OCI-M2 (cell line): ENCODE measurements around the gene SLC13A3.

ENCODE experiments used
- DNase-seq: peaks from one replicate; lab custom pipeline; 2025; ENCODE audit not compliant: unreplicated experiment; lab: John Stamatoyannopoulos, UW

Gene SLC13A3, protein sequence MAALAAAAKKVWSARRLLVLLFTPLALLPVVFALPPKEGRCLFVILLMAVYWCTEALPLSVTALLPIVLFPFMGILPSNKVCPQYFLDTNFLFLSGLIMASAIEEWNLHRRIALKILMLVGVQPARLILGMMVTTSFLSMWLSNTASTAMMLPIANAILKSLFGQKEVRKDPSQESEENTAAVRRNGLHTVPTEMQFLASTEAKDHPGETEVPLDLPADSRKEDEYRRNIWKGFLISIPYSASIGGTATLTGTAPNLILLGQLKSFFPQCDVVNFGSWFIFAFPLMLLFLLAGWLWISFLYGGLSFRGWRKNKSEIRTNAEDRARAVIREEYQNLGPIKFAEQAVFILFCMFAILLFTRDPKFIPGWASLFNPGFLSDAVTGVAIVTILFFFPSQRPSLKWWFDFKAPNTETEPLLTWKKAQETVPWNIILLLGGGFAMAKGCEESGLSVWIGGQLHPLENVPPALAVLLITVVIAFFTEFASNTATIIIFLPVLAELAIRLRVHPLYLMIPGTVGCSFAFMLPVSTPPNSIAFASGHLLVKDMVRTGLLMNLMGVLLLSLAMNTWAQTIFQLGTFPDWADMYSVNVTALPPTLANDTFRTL

GRCh38 chr20:46651091-46651962 is at the start of gene SLC13A3:
Gene SLC13A3 (minus strand): TSS chr20:46651459. CDS start chr20:46651421, 38 bp downstream.
- no peak for DNase-seq

- DNase-seq = no peak
Observed at GRCh38 chr20:46701057-46701456, 49.8 kb upstream of the SLC13A3 start.

DNA sequence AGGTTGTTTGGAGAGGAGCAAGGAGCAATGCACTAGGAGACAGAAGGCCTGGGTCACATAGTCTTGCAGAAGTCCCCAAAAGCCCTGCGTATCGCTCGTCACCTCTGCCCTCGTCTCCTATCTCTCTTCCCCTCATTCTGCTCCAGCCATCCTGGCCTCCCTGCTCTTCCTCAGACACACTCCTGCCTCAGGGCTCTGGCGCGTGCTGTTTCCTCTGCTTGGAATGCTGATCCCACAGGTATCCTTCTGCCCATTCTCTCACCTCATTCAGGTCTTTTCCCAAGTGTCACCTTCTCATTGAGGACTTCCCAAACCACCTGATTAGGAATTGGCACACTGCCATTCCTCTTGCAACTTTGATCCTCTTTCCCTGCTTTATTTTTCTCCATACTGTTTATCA is 49.2 kb upstream of the SLC13A3 start:
- DNase-seq = no peak

GRCh38 chr20:46699651-46700359 is 48.5 kb upstream of the SLC13A3 start:
- DNase-seq = no peak

DNA sequence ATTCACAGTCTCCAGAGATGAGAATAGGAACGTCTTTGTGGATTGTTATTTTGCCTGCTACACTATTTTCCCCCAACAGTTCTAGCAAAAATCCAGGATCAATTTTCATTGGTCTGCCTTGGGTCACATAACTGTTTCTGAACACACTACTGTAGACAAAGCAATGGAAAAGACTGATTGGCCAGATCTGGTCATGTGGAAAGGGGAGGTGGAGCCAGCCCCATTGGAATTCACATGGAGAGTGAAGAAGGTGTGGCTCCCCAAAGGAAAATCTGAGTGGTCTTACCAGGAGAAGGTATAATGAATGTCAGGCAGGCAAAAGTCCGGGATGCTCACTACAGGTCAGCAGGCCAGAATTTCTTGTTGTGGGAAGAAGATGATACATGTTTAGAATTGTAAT is 47.5 kb upstream of the SLC13A3 start:
- DNase-seq = no peak

DNA sequence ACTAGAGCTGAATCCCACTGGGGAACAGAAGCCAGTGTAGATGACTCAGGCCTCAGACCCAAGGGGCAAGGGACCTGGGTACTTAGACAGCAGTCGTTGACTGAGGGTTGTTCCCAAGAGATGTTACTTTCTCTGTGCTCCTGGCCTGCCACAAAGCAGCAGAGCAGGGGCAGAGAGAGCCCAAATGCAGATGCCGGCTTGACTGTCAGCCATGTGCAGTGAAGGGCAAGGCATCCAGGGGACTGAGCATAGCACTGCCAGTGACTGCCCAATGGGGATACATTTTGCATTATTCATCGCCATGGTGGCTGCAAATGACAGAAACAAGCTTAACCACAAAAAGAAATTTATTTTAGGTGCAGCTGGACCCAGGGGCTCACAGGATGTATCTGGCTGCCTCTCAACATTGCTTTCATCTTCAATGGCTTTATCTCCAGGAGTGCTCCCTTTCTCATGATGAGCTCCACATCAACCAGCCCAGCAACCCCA is 45.6 kb upstream of the SLC13A3 start:
- no peak for DNase-seq

GRCh38 chr20:46695892-46696291 is 44.6 kb upstream of the SLC13A3 start:
- no peak for DNase-seq

DNA sequence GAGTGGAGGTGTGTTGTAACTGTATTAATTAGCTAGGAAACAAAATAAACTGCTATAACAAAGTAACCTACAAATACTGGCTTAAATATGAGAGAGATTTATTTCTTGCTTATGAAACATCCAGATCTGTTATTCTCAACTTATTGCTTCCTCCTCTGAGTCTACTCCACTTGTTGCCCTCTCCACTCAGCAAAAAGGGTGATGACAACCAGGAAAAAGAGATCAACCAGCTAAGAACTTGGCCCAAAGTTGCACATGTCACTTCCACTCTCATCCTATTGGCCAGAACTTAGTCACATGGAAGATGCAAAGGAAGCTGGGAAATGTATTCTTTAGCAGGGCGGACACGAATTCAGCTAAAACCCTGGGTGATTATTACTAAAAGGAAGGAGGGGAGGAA is 43.2 kb upstream of the SLC13A3 start:
- DNase-seq = no peak

- DNase-seq = no peak
Observed at GRCh38 chr20:46691196-46691595, 39.9 kb upstream of the SLC13A3 start.

DNA sequence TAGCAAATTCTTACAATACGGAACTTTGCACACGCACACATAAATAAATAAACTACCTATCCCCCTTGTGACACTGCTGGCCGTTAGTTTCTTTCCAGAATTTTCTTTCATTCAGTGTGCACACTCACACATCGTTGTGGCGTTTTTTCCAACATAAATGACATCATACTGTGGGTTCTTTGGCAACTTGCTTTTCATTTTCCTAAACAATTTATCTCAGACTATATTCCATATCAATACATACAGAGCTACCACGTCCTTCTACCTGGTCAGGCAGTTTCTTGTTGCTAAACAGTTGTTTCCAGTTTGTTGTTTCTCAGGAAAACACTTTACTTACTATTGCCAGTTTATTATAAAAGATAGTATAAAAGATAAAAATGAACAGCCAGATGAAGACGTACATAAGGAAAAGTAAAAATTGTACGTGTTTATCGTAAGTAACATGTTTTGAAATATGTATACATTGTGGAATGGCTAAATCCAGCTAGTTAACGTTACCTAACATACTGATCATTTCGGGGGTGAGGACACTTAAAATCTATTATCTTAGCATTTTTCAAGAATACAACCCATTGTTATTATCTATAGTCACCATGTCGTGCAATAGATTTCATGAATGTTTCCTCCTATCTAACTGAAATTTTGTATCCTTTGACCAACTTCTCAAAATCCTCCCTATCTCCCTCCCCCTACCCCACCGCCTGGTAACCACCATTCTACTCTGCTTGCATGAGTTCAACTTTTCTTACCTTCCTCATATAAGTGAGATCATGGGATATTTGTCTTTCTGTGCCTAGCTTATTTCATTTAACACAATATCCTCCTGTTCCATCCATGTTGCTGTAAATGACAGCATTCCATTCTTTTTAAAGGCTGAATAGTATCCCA is 39.2 kb upstream of the SLC13A3 start:
- peak; percentile 55 for DNase-seq

- DNase-seq = no peak
Observed at GRCh38 chr20:46689754-46690085, 38.5 kb upstream of the SLC13A3 start.

- DNase-seq = peak; percentile 97
Observed at GRCh38 chr20:46689082-46689753, 38.0 kb upstream of the SLC13A3 start, which contains the start of gene TP53RK. Gene TP53RK (minus strand): TSS chr20:46689444. CDS start chr20:46689414, 30 bp downstream.

GRCh38 chr20:46688151-46689081 is 37.2 kb upstream of the SLC13A3 start:
- no peak for DNase-seq

GRCh38 chr20:46683939-46684750 is 32.9 kb upstream of the SLC13A3 start:
- DNase-seq = peak; percentile 93

GRCh38 chr20:46683668-46683938 is 32.3 kb upstream of the SLC13A3 start:
- DNase-seq = no peak

GRCh38 chr20:46683011-46683667 is 31.9 kb upstream of the SLC13A3 start:
- DNase-seq = peak; percentile 52
